Measurements from ENCODE around the gene SLC9A9. TPM values are rescaled to one million over a fixed set of nuclear protein-coding genes. Genes with fewer than 3 reads are reported as not detected.

The SLC9A9 gene
- polyA plus RNA-seq, 1 experiment, result 13.4 TPM

DNA sequence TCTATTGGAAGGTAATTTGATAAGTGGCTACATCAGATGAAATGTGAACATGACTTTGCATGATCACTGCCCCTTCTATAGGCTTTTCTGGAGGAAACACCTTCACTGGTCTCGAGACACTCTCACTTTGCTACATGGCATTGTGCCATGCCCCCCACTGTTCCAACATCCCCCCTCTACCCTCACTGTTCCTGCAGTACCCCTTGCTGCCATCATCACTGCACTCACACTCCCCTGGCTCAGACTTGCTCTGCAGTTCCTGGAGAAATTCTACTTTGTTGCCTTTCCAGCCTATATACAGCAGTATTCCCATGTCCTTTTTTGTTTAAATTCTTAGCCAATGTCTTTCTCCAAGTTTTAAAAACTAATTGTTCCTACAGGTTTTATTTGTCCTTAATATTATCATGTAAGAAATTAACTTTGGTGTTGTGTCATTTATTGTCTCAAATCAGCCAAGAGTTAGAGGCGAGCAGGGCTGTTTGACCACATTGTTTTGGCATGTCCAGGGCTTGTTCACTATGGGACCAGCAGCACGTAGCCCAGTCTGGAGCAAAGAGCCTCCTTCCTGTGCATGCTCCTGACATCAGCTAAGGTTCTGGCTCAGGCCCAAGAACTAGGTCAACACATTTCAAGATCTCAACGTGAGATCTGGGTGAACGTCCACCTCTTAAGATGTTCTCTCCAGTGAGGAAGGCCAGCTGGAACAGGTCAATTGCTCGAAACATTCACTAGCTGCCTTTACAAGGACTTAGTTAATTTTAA lies 246.4 kb downstream of the SLC9A9 start:
- Histone ChIP-seq H3K9me3 (ENCODE audit: control insufficient read depth, insufficient read depth, low read length) (no peaks in the 10 kb centered on the region; the same call in 1 of the 2 replicates), H3K4me3 (ENCODE audit: low read depth, low read length) (no peak overlapping the region), H3K27ac (ENCODE audit: low read depth, low read length) (no peak overlapping the region), H3K27me3 (ENCODE audit: control insufficient read depth, insufficient read depth, low read length) (no peaks in the 10 kb centered on the region)
- DNase-seq (ENCODE audit: low read depth, low spot score), result no peak
- POLR2A ChIA-PET, result no interaction called here
- TF ChIP-seq, protein P1, sequence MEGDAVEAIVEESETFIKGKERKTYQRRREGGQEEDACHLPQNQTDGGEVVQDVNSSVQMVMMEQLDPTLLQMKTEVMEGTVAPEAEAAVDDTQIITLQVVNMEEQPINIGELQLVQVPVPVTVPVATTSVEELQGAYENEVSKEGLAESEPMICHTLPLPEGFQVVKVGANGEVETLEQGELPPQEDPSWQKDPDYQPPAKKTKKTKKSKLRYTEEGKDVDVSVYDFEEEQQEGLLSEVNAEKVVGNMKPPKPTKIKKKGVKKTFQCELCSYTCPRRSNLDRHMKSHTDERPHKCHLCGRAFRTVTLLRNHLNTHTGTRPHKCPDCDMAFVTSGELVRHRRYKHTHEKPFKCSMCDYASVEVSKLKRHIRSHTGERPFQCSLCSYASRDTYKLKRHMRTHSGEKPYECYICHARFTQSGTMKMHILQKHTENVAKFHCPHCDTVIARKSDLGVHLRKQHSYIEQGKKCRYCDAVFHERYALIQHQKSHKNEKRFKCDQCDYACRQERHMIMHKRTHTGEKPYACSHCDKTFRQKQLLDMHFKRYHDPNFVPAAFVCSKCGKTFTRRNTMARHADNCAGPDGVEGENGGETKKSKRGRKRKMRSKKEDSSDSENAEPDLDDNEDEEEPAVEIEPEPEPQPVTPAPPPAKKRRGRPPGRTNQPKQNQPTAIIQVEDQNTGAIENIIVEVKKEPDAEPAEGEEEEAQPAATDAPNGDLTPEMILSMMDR (IDR thresholded peaks at IDR 0.05; ENCODE audit: low read depth, low read length), result no peak
- CTCF ChIA-PET, result no interaction called here

DNA sequence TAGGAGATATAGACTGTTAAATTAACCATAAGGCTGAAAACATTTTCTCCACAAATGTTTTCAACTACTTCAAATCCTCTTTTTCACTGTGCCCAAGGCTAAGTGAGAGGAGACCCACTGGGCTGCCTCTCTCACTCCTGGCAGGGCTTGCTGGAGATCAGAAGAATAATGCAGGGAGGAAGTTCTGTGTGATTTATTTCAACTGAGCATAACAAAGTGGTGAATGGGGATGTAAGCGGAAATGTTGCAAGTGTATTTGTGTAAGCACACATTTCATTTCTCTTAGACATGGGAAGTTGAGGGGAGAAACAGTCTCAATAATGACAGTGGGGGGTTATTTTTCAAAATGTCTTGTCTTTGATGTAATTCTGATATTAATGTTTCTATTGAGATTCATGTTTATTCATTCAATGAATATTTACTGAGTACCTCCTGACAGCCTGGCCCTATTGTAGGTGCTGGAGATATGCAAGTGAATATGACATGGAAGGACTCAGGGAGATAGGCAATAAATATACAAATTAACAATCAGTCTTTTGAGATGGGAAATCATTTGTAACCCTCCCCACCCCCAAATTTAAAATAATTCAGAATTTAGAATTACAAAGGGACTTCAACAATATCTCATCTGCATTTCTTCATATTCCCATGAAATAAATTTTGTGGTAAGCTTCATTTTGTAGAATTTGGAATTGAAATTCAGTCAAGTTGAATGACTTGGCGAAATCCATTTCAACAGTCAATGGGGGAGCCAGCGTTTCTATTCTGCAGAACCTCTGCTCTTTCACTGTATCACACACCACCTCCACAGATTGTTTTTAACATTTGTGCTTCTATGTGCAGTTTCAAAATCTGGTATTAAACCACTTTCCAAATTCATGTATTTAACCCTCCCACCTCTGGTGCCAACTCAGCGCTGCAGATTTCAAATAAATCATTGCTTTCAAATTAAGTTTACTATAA lies 247.2 kb downstream of the SLC9A9 start:
- TF ChIP-seq, protein P1 (IDR thresholded peaks at IDR 0.05; ENCODE audit: low read depth, low read length), result no peak
- Histone ChIP-seq H3K9me3 (ENCODE audit: control insufficient read depth, insufficient read depth, low read length) (no peaks in the 10 kb centered on the region; the same call in 1 of the 2 replicates), H3K27me3 (ENCODE audit: control insufficient read depth, insufficient read depth, low read length) (no peaks in the 10 kb centered on the region), H3K27ac (ENCODE audit: low read depth, low read length) (no peak overlapping the region), H3K4me3 (ENCODE audit: low read depth, low read length) (no peak overlapping the region)
- no peak for DNase-seq (ENCODE audit: low read depth, low spot score)
- CTCF ChIA-PET, result no interaction called here
- POLR2A ChIA-PET, result no interaction called here

DNA sequence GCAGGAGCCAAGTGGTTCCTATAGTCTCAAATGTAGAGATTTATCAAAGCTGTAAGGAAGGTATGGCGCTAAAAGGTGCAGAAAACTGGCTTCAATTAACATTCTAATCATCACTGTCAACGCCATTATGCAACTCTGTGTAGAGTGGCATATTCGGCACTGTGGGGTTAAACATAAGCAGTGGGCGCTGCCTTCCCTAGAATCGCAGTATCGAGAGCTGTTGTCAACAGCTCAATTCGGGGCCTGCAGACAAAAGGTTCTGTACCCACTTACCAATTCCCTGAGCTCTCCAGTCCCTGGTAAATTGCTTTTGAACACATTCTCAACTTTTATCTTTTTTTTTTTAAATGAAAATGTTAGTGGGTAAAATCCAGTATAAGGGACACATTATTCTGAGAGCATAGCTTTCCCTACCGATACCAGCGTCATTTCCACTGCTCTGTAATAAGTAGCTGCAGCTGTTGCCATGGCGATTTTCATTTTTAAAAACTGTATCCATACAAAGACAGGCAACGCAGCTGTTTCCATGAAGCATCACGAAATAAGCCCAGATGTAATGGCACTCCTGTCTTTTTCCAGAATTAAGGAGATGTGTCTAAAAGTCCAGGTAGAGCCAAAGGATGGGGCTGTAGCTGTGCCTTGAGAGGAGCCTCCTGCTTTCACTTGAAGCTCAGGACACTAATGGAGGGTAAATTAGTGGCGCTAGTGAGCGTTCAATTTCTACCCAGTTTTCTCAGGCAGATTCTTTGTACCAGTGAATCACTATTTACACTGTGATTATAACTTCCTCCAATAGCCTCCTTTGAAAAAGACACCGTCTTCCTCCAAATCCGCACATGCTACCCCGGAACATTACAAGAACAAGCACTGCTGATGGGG lies 250.3 kb downstream of the SLC9A9 start:
- H3K27ac ChIP-seq (ENCODE audit: low read depth, low read length), result no peak overlapping the region
- ChIA-PET POLR2A (no interaction called here), CTCF (interaction anchor here (0.6 kb wide), 1 partner anchor 477 kb away, joined by 3 read pairs; no protein-coding TSS in a partner anchor)
- H3K27me3 ChIP-seq (ENCODE audit: control insufficient read depth, insufficient read depth, low read length), result no peaks in the 10 kb centered on the region
- no peak for DNase-seq (ENCODE audit: low read depth, low spot score)
- H3K9me3 ChIP-seq (ENCODE audit: control insufficient read depth, insufficient read depth, low read length), result no peaks in the 10 kb centered on the region; the same call in 1 of the 2 replicates
- no peak overlapping the region for H3K4me3 ChIP-seq (ENCODE audit: low read depth, low read length)
- TF ChIP-seq, protein P1 (IDR thresholded peaks at IDR 0.05; ENCODE audit: low read depth, low read length), result no peak

DNA sequence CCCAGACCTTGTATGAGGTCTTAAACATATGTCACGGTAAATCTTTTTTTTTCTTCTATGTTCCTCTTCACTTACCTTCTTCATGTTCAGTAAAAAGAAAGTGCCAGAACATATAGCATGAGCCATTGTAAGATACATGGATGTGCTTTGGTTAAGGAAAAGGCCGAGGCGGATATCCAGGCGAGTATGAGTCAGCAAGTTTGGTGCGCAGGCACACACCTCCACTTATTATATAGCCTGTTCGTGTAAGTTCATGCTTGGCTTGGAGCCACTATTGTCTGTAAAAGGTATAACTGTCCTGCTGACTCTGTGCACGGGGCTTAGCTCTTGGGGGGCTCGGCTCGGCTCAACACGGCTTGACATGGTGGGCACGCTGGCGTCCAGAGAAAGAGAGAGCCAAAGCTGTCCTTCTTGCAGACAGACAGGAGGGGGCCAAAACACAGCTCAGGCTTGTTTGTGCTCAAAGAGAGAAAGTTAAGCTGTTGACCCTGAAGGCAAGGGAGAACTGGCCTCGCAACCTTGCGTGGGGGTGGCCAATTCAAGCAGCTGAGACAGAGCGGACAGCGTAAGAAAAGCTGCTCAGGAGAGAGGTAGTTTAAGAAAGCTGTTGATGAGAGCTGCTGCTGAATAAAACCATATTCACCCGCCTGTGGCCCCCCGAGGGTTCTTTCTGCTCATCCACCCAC lies 251.2 kb downstream of the SLC9A9 start:
- DNase-seq (ENCODE audit: low read depth, low spot score), result no peak
- H3K9me3 ChIP-seq (ENCODE audit: control insufficient read depth, insufficient read depth, low read length), result no peaks in the 10 kb centered on the region; the same call in 1 of the 2 replicates
- no peak overlapping the region for H3K4me3 ChIP-seq (ENCODE audit: low read depth, low read length)
- H3K27me3 ChIP-seq (ENCODE audit: control insufficient read depth, insufficient read depth, low read length), result no peaks in the 10 kb centered on the region
- TF ChIP-seq, protein P1 (IDR thresholded peaks at IDR 0.05; ENCODE audit: low read depth, low read length), result no peak
- CTCF ChIA-PET, result no interaction called here
- POLR2A ChIA-PET, result no interaction called here
- no peak overlapping the region for H3K27ac ChIP-seq (ENCODE audit: low read depth, low read length)

Measured in AG04450 (cell line).